Measurements from ENCODE around the gene TMEM270.
"Not testable (repeated sequence)": the region's sequence is repeated elsewhere in the genome, so short reads cannot be mapped to it uniquely, and the experiment has no call there.

TMEM270 gene

GRCh38 chr7:73860859-73861258 lies at the start of gene TMEM270:
Gene TMEM270, plus strand, starts transcription at chr7:73861159. Its CDS starts 36 bp downstream, at chr7:73861195.
- no peak for DNase-seq (ENCODE audit: low spot score)

GRCh38 chr7:73811760-73812168 lies 49.2 kb upstream of the TMEM270 start:
- peak; percentile 51 for DNase-seq (ENCODE audit: low spot score)

GRCh38 chr7:73812996-73813395 lies 48.0 kb upstream of the TMEM270 start:
- DNase-seq (ENCODE audit: low spot score) = no peak

GRCh38 chr7:73815436-73815835 lies 45.5 kb upstream of the TMEM270 start:
- no peak for DNase-seq (ENCODE audit: low spot score)

- DNase-seq (ENCODE audit: low spot score) = no peak
Measured at GRCh38 chr7:73817121-73817520, 43.8 kb upstream of the TMEM270 start.

GRCh38 chr7:73820013-73820412 lies 40.9 kb upstream of the TMEM270 start:
- no peak for DNase-seq (ENCODE audit: low spot score)

- DNase-seq (ENCODE audit: low spot score) = not testable (repeated sequence)
Measured at GRCh38 chr7:73821597-73822285, 39.2 kb upstream of the TMEM270 start.

GRCh38 chr7:73822319-73823173 lies 38.4 kb upstream of the TMEM270 start:
- no peak for DNase-seq (ENCODE audit: low spot score)

GRCh38 chr7:73823257-73823656 lies 37.7 kb upstream of the TMEM270 start:
- no peak for DNase-seq (ENCODE audit: low spot score)

GRCh38 chr7:73823873-73824592 lies 36.9 kb upstream of the TMEM270 start:
- DNase-seq (ENCODE audit: low spot score) = no peak

- DNase-seq (ENCODE audit: low spot score) = no peak
Measured at GRCh38 chr7:73824986-73825385, 36.0 kb upstream of the TMEM270 start.

- DNase-seq (ENCODE audit: low spot score) = no peak
Measured at GRCh38 chr7:73827567-73828106, 33.3 kb upstream of the TMEM270 start.

GRCh38 chr7:73828107-73828803 lies 32.7 kb upstream of the TMEM270 start:
- no peak for DNase-seq (ENCODE audit: low spot score)

GRCh38 chr7:73828972-73829371 lies 32.0 kb upstream of the TMEM270 start:
- DNase-seq (ENCODE audit: low spot score) = no peak

- no peak for DNase-seq (ENCODE audit: low spot score)
Measured at GRCh38 chr7:73829505-73829904, 31.5 kb upstream of the TMEM270 start.

GRCh38 chr7:73829921-73830680 lies 30.9 kb upstream of the TMEM270 start:
- DNase-seq (ENCODE audit: low spot score) = no peak

GRCh38 chr7:73830681-73831583 lies 30.0 kb upstream of the TMEM270 start, which contains the start of gene CLDN4:
Gene CLDN4, plus strand, starts transcription at chr7:73830996. Its CDS starts 206 bp downstream, at chr7:73831202.
- DNase-seq (ENCODE audit: low spot score) = no peak

GRCh38 chr7:73831584-73831833 lies 29.4 kb upstream of the TMEM270 start:
- no peak for DNase-seq (ENCODE audit: low spot score)

GRCh38 chr7:73831834-73832651 lies 28.9 kb upstream of the TMEM270 start:
- DNase-seq (ENCODE audit: low spot score) = no peak

Data from activated CD4-positive, alpha-beta T cell treated with anti-CD3 and anti-CD28 coated beads, Interleukin-2, Interleukin-4, amounts not matched to agents 100 ng/mL and 50 ng/mL, durations not matched to agents 16 hours and 8 hours (primary cell).